Upper lobe of right lung (tissue), 1 donor: Measurements from ENCODE around the gene HIPK3. TPM values are rescaled to one million over a fixed set of nuclear protein-coding genes. Genes with fewer than 3 reads are reported as not detected.
"Not testable (repeated sequence)": the region's sequence is repeated elsewhere in the genome, so short reads cannot be mapped to it uniquely, and the experiment has no call there.

ENCODE experiments used
- ATAC-seq: fragments of 200-7000 bp; cut with Tn5 transposase; one replicate; pipeline ENCODE4 v1.9.1; 2020; ENCODE audit warnings: mild to moderate bottlenecking, moderate library complexity
- DNase-seq: peaks from one replicate; pipeline ENCODE4 v3.0.0-alpha.2; 2020
- H3K27ac ChIP-seq: fragments of 200-600 bp; one replicate; pipeline ENCODE4 v1.8.0; 2022
- H3K27me3 ChIP-seq: fragments of 200-600 bp; one replicate; pipeline ENCODE4 v1.8.0; 2022; ENCODE audit warnings: mild to moderate bottlenecking
- H3K36me3 ChIP-seq: fragments of 200-600 bp; one replicate; pipeline ENCODE4 v1.8.0; 2022
- H3K4me1 ChIP-seq: fragments of 200-600 bp; one replicate; pipeline ENCODE4 v1.8.0; 2022
- H3K4me3 ChIP-seq: fragments of 200-600 bp; one replicate; pipeline ENCODE4 v1.8.0; 2022; ENCODE audit warnings: mild to moderate bottlenecking
- H3K9me3 ChIP-seq: fragments of 200-600 bp; one replicate; pipeline ENCODE4 v1.8.0; 2022
- CTCF ChIP-seq: fragments of 200-600 bp; IDR thresholded peaks from one replicate; pipeline ENCODE4 v1.8.0; 2022; ENCODE audit warnings: antibody characterized with exemption
- intact Hi-C: fragments of 100-400 bp; cut with DNase I; formaldehyde crosslinking; loops from one replicate; pipeline ENCODE4 v1.11.0; 2022
- total RNA-seq: library from RNA; stranded (reverse); fragmentation: NEBNext Ultra II Directional; extraction: Animal tissue kit (Norgen Biotek cat#: 25700); gene quantifications from one replicate; pipeline ENCODE4 v1.2.1, GENCODE V29; 2021
- donor health status: DM: no; HTN: yes; CAD: no; lungs with severe emphysema.

HIPK3 gene
- total RNA-seq, 1 donor from 2014 or later = 146 TPM

- no peak overlapping the region for H3K27ac ChIP-seq
- H3K4me3 ChIP-seq = no peak overlapping the region
- H3K27me3 ChIP-seq = no peaks in the 10 kb centered on the region
- DNase-seq = no peak
- peaks cover 15% of the 10 kb centered on the region for H3K36me3 ChIP-seq
- intact Hi-C loops = no loop called here
- ATAC-seq = no peak
- TF ChIP-seq CTCF = no peak
- H3K4me1 ChIP-seq = peaks cover 1% of the 10 kb centered on the region
- H3K9me3 ChIP-seq = no peaks in the 10 kb centered on the region
These were observed 39.5 kb downstream of the HIPK3 start for GRCh38 chr11:33296695-33297094.

GRCh38 chr11:33303541-33303940 lies 46.4 kb downstream of the HIPK3 start:
- no peak for TF ChIP-seq CTCF
- Histone ChIP-seq H3K4me1 (peaks cover 6% of the 10 kb centered on the region), H3K9me3 (no peaks in the 10 kb centered on the region), H3K36me3 (no peaks in the 10 kb centered on the region), H3K27me3 (no peaks in the 10 kb centered on the region), H3K27ac (no peak overlapping the region), H3K4me3 (no peak overlapping the region)
- DNase-seq (no peak), ATAC-seq (no peak)
- intact Hi-C loops = no loop called here

GRCh38 chr11:33306821-33307220 lies 49.6 kb downstream of the HIPK3 start:
- H3K36me3 ChIP-seq, ATAC-seq, H3K27ac ChIP-seq, DNase-seq, intact Hi-C loops, H3K9me3 ChIP-seq, H3K4me3 ChIP-seq, H3K27me3 ChIP-seq, H3K4me1 ChIP-seq: not testable (repeated sequence)

- ATAC-seq (no peak), DNase-seq (no peak)
- intact Hi-C loops = no loop called here
- Histone ChIP-seq H3K27ac (no peak overlapping the region), H3K4me1 (peaks cover 14% of the 10 kb centered on the region), H3K9me3 (no peaks in the 10 kb centered on the region), H3K27me3 (no peaks in the 10 kb centered on the region), H3K36me3 (no peaks in the 10 kb centered on the region), H3K4me3 (no peak overlapping the region)
- no peak for TF ChIP-seq CTCF
These were observed 50.8 kb downstream of the HIPK3 start for GRCh38 chr11:33307984-33308383.

GRCh38 chr11:33309118-33309517 lies 51.9 kb downstream of the HIPK3 start:
- ATAC-seq = no peak

More at GRCh38 chr11:33309118-33309517, 51.9 kb downstream of the HIPK3 start:
- TF ChIP-seq CTCF = no peak
- no peak for DNase-seq
- Histone ChIP-seq H3K27me3 (no peaks in the 10 kb centered on the region), H3K9me3 (no peaks in the 10 kb centered on the region), H3K36me3 (no peaks in the 10 kb centered on the region), H3K27ac (no peak overlapping the region), H3K4me3 (no peak overlapping the region), H3K4me1 (peaks cover 14% of the 10 kb centered on the region)
- intact Hi-C loops = no loop called here
